Measurements from ENCODE around the gene NELFB. TPM values are rescaled to one million over a fixed set of nuclear protein-coding genes. Genes with fewer than 3 reads are reported as not detected.

Gene NELFB
- total and polyA plus RNA-seq, 2 donors (not counting 1 experiment from before 2014, with no cell fraction given) = 53.7 to 55.8 TPM

- no peak overlapping the region for H3K27ac Mint-ChIP-seq
- ATAC-seq (ENCODE audit: low read depth) (no peak), DNase-seq (peak; percentile 24)
- no peaks in the 10 kb centered on the region for H3K27me3 Mint-ChIP-seq
- peaks cover 7 to 15% of the 10 kb centered on the region in 2 donors for H3K4me1 ChIP-seq (ENCODE audit: control insufficient read depth in 2 of 2, insufficient read depth in 2 of 2, low read length in 2 of 2)
- H3K4me2 ChIP-seq (replicated peaks; ENCODE audit: low read depth, low read length, poor library complexity, severe bottlenecking) = peak overlapping the region; percentile 77
- H4K20me1 ChIP-seq (ENCODE audit: control insufficient read depth, insufficient read depth, low read length, poor library complexity, severe bottlenecking) = no peaks in the 10 kb centered on the region
- ChIA-PET CTCF (interaction anchor here (1.9 to 2.6 kb wide), 2 partner anchors 11 to 13 kb away, joined by 7 to 12 read pairs; partner anchors contain the start of gene NRARP), POLR2A (interaction anchor here (0.6 kb wide), 1 partner anchor 12 kb away, joined by 3 read pairs; no protein-coding TSS in a partner anchor)
- TF ChIP-seq CTCF (IDR thresholded peaks at IDR 0.05) (no peak), EZH2 (IDR thresholded peaks at IDR 0.05; ENCODE audit: borderline replicate concordance, insufficient read depth, low read depth, low read length, poor library complexity, severe bottlenecking) (no peak)
- no peak overlapping the region for H3K4me3 ChIP-seq (ENCODE audit: control extremely low read depth in 1 of 5, extremely low read depth in 1 of 5, insufficient read depth in 1 of 5, low read depth in 2 of 5, low read length in 4 of 5)
- no peak overlapping the region for H2AFZ ChIP-seq (ENCODE audit: insufficient read depth, low read depth, low read length, poor library complexity, severe bottlenecking)
- H3K9me3 Mint-ChIP-seq (ENCODE audit: insufficient read depth) = no peaks in the 10 kb centered on the region
- H3K79me2 ChIP-seq (ENCODE audit: control insufficient read depth, insufficient read depth, low read length) = no peaks in the 10 kb centered on the region
- peak overlapping the region; percentile 29 for H3K4me3 Mint-ChIP-seq
- WGBS (ENCODE audit: insufficient coverage) = 94% methylated on average over 26 of the region's 42 CpGs
- no peak overlapping the region for H3K27ac ChIP-seq (ENCODE audit: low read length in 2 of 2)
- no peaks in the 10 kb centered on the region for H3K36me3 ChIP-seq (replicated peaks in 1 of 2; ENCODE audit: control extremely low read depth in 1 of 2, control insufficient read depth in 1 of 2, extremely low read depth in 1 of 2, insufficient read depth in 2 of 2, low read length in 1 of 2)
- H3K9me3 ChIP-seq (ENCODE audit: control extremely low read depth in 1 of 3, control insufficient read depth in 2 of 3, insufficient read depth in 1 of 3, low read length in 2 of 3) = peaks cover 0 to 8% (median 0%) of the 10 kb centered on the region in 3 donors
- intact Hi-C loops (cut with micrococcal nuclease) = no loop called here
- peaks cover 0 to 11% (median 4%) of the 10 kb centered on the region in 4 experiments for H3K27me3 ChIP-seq (replicated peaks in 1 of 4; ENCODE audit: control extremely low read depth in 1 of 4, control insufficient read depth in 3 of 4, insufficient read depth in 4 of 4, low read length in 3 of 4)
- no peak overlapping the region for H3K9ac ChIP-seq (ENCODE audit: low read length)
- peaks cover 5% of the 10 kb centered on the region for H3K4me1 Mint-ChIP-seq
These were observed 59.7 kb downstream of the NELFB start for GRCh38 chr9:137314561-137315560.

All from B cell (primary cell).